ENCODE data around the gene RHPN2.
A peak's percentile ranks its signal among the peaks of the same experiment; 100 is the strongest.
"Not testable (repeated sequence)": the region's sequence is repeated elsewhere in the genome, so short reads cannot be mapped to it uniquely, and the experiment has no call there.

Gene RHPN2

DNA sequence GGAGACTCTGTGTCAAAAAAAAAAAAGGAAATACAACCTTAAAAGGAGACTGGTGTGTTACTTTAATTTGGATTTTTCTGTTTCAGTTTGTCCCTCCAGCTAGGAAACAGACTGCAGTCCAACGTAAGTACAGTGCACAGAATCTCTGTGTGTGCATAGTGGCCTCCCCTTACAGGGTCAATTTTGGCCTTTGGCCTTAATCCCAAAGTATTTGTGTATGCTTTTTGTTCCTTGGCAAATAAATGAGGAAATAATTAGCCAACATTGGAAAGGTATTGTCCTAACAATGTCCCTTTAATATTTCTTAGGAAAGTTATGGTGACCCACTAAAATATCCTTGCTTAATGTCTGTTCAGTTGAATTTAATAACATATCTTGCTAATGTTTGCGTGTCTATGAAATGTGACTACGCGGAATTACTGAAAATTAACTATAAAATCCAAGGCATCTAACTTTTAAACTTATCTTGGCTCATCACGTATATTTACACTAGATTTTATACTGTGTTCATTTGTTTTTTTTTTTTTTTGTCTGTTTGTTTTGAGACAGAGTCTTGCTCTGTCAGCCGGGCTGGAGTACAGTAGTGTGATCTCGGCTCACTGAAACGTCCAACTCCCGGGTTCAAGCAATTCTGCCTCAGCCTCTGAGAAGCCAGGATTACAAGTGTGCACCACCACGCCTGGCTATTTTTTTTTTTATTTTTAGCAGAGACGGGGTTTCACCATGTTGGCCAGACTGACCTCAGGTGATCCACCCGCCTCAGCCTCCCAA lies 39.0 kb downstream of the RHPN2 start:
- not testable (repeated sequence) for DNase-seq

DNA sequence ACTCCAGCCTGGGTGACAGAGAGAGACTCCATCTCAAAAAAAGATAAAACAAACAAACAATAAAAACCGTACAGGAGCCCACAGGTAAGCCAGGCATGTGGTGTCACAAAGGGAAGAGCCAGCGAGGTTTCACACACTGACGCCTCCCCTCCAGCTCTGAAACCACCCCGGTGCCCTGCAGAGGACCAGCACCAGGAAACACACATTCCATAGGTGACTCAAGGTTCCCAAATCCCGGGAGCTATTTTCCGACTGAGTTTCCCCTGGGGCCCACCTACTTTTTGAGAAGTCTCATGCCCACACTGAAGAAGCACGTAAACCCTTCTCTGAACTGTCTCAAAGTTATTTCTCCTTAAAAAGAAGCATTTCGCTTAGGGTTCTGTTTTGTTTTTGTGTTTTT lies 40.3 kb downstream of the RHPN2 start:
- DNase-seq: no peak

DNA sequence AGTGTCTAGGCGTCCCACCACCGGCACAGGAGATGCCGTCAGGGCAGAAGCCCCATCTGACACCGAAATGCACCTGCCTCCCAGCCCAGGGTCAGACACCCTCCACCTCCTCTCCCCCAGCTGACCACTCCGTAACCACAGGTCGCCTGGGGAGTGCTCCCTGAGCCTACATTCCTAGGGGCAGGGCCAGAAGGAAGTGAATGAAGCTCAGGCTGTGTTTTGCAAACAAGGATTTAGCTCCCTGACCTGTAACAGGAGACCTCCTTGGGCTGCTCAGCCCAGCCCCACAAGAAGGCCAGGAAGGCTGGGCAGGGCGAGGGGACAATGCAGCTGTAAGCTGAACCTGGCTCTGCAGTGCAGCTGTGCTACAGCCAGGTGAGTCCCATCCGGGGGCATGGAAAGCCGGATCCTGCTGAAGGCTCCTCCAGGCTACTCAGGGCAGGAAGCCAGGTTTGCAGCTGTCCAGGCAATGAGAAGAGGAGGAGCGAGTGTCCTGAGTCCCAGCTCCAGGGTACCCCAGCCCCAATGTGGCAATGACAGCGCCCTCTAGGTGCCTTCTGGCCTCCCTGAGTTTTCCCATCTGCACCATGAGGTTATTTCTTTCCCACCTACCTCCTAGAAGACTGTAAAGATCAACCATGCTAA lies 42.1 kb downstream of the RHPN2 start:
- no peak for DNase-seq

DNA sequence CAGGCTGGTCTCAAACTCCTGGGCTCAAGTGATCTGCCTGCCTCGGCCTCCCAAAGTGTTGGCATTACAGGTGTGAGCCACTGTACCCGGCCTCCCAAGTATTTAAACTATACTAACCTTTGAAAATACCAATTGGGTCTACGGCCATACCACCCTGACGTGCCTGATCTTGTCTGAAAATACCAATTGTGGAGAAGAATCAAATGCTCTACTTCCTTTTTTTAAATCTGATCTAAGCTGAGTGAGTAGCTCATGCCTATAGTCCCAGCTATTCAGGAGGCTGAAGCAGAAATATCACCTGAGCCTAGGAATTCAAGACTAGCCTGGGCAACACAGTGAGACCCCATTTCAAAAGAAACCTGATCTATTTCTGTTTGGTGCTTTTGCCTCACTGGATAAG lies 53.8 kb downstream of the RHPN2 start:
- DNase-seq: not testable (repeated sequence)

DNA sequence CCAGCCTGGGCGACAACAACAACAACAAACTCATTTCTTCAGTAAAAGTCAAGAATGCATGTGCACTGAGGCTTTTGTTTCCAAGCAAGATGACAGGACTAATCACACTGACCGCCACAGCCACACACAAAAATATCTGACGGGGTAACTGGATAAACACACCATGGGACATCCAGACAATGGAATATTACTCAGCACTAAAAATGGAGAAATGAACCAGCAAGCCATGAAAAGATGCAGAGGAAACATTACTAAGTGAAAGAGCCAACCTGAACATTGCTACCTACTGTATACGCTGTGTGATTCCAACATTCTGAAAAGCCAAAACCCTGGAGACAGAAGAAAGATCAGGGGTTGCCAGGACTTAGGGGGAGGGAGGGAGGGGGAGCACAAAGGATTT lies 56.0 kb downstream of the RHPN2 start:
- no peak for DNase-seq

DNA sequence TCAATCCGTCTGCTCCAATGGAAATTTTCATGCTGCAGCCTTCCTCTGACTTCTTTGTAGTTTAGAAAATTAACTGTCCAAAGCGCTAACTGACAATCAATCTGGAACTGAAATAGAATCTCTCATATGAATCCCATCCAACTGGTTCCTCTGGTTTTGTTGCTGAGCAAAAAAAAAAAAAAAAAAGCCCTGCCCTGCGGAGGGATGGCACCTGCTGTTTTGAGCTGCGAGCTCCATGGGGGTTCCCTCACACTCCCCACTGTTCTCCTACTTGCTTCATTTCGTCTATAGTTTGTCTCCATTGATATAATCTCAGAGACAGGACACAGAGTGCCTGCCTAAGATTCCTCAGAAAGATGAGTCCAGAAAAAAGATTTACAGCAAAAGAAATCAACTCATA lies 59.2 kb downstream of the RHPN2 start:
- DNase-seq: peak in 1 of 2 experiments; percentile 11

DNA sequence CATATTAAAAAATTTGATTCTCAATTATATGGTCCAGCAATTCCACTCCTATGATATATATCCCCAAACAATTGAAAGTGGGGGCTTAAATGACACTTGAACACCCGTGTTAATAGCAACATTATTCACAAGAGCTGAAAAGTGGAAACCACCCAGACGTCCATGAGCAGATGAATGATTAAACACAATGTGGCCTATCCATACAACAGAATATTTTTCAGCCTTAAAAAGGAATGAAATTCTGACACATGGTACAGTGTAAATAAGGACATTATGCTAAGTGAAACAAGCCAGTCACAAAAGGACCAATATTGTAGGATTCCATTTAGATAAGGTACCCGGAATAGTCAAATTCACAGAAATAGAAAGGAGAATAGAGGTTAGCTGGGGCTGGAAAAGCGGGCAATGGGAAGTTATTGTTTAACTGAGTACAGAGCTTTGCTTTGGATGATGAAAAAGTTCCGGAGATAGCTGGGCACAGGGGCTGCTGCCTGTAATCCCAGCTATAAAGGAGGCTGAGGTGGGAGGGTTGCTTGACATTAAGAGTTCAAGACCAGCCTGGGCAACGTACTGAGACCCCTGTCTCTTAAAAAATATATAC lies 61.2 kb downstream of the RHPN2 start:
- DNase-seq: not testable (repeated sequence)

DNA sequence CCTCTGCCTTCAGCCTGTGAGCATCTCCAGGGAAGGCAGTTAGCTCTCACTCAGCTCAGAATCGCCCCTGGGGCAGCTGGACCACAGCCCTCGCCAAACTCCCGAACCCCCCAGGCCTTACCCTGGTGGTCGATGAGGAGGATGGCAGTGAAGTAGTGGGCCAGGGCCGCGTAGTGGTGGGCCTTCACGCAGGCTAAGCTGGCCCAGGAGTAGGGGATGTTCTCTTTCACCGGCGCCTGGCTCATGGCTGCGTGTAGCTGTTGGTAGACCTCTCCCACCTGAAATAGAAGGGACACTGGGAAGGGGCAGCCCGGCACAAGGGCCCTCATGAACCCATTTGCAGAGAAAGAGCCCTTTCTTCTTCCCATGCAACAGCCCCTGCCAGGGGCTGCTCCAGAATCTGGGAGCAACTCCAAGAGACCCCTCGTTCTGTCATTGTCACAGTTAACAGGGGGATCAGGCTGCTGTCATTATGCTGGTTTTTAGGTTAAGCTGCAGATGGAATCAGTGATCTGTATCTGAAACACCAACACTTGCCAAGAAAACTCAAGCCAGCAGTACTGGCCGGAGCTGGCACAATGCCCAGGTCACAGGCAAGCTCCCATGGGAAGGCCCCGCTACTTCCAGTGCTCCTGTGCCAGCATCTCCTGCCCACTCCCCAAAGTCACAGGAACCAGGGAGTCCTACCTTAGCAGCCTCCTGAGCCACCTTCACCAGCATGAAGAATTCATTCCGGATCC lies 62.4 kb downstream of the RHPN2 start:
- DNase-seq: not testable (repeated sequence)

DNA sequence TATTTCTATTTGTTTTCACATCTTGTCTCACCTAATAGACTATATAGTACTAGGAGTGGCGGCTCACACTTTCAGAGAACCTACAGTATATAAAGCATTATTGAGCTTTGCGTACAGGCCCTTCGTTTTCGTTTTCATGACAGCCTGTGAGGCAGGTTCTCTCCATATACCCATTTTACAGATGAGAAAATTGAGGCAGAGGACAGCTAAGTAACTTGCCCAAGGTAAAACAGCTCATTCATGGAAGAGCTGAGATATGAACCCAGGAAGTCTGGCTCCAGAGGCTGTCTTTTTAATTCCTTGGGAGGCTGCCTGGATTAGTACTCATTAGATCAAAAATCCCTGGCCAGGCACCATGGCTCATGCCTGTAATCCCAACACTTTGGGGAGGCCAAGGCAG lies 63.8 kb downstream of the RHPN2 start:
- DNase-seq: no peak

DNA sequence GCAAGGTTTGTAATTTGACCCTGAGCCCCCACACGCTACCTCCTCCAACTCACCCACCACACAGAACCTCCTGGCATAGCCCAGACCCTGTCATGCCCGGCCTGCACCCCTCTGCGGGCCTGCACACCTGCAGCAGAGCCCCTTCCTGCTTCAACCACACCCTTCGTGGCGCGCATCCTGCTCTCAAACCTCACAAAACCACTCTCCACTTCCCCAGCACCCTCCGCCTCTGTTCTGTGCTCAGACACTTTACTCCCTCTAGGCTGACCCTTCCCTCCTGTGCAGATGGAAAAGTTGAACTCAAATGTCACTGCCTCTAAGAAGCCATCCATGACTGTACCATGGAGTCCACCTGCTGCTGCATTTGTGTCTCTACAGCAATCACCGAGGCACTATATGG lies 64.2 kb downstream of the RHPN2 start:
- DNase-seq: no peak

DNA sequence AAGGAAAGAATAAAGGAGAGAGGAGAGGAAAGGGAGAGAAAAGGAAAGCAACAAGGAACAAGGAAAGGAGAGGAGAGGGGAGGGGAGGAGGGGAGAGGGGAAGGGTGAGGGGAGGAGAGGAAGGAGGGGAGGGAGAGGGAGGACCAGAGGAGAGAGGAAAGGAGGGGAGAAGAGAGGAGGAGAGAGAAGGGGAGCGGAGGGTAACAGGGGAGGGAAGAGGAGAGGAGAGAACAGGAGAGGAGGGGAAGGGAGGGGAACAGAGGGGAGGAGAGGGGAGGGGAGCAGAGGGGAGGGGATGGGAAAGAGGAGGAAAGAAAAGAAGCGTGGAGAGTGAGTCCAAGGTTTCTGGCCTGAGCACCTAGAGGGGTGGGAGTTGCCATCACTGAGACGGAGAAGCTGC lies 66.0 kb downstream of the RHPN2 start:
- no peak for DNase-seq

DNA sequence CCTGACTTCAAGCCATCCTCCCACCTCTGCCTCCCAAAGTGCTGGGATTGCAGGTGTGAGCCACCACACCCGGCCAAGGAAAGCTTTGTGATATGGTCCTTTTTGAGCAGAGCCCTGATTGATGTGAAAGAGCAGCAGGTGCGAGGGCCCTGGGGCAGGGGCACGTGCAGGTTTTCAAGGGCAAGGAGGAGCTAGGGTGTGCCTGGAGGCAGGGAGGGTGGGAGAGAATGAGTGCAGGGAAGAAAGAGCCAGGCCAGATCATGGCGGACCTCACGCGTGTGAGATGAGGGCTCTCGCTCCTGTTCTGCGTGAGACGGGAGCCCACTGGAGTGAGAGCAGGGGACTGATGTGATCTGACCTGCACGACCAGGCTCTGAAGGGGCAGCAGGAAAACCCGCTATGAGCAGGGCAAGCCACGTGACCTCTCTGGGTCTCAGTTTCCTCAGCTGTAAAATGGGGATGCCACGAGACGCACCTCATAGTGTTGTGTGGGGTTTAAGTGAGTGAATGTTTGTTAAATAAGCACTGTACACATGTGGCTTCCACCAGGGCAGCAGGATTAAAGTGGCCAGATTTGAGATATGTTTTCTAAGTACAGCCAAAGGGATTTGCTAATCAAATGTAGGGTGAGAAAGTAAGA lies 66.9 kb downstream of the RHPN2 start:
- no peak for DNase-seq

DNA sequence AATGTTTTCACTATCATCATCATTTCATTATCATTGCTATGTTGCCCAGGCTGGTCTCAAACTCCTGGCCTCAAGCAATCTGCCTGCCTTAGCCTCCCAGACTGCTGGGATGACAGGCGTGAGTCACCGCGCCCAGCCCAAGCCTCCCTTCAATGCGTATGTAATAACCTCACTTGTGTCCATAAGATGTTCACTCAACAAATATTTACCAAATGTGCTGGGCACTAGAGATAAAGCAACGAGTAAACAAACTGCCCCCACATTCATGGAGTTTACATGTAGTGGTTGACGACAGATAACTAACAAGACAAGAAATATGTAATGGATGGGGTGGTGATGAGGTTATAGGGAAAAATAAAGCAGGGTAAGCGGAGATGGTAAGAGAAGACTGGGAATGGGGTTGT lies 67.6 kb downstream of the RHPN2 start:
- DNase-seq: not testable (repeated sequence)

DNA sequence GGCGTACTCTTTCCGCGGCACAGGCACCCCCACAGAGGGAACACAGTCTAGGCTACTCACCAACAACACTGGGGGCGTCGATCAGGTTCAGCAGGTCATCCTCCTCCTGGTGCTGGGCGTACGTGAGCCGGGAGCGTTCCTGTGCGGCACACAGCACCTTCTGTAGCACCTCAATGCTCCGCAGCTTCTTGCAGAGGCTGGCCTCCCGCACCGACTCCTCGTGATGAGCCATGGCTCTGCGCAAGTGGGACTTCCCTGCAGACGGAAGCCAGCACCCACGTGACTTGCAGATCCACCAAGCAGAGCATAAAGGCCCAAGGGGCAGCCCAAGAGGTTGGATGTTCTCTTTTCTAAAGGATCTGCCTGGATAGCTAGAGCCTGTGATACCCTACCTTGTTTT lies 68.7 kb downstream of the RHPN2 start:
- DNase-seq: not testable (repeated sequence)

DNA sequence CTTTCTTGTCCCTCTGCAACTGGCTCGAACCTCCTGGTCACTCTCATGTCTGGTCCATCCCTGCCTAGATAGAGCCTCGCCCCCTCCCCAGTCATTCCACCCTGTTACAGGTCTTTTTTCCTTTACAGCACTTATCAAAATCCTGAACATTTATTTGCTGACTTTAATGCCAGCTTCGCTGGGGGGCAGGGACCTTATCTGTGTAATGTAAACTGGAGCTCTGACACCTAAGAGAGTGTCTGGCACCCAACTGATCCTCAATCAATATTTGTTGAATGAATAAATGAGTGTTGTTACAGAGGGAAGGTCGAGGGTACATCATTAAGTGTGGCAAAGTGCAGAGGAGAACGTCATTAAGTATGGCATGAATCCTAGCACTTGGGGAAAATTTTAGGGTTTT lies 76.0 kb downstream of the RHPN2 start:
- no peak for DNase-seq

DNA sequence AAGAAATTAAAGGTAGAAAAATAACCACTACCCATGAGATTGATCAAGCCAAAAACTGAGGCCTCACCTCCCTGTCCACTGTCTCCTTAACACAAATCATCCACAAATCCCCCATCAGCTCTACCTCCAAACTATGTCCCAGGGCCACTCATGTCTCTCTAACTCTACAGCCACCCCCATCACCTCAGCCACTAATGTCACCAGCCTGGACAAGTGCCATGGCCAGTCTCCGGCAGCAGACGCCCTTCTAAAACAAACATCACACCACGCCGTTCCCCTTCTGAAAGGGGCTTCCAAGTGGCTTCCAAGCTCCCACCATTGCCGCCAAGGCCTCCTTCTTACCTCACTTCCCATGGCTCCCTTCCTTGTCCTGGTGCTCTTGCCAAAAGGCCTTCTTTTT lies 76.4 kb downstream of the RHPN2 start:
- DNase-seq: not testable (repeated sequence)

DNA sequence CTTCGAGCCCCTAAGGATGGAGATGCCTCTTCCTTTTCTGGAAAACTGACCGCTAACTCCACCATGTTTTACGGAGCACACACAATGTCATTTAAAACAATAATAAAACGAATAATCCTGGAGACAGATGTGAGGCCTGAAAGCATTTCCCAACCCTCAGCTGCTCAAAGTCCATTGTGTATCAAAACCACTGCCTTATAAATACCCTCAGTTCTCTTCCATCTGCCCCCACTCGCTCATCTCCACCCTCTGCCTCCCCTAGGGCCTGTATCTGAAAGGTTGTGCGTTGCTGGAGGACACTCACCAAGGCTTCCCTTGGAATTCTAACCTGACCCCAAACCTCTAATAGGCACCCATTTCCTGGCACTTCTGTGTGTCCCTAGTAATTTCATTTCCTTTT lies 82.2 kb downstream of the RHPN2 start:
- DNase-seq: not testable (repeated sequence)

DNA sequence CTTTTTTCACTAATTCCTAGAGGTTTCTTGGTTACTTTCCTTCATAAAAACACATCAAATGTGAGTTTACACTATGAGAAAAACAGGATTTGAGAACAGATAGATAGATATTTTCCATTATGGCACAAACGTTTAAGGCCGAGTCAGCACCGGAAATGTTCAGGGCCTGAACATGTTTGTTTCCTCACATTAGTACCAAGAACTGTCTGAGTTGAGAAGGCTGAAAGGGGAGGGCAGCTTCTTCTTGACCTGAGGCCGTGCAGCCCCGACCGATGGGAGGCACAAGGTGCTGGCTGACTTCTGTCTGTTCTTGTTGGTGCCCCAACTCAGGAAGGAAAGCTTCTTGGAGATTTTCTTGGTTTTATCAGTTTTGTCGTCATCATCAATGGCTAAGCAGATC lies 84.9 kb downstream of the RHPN2 start:
- DNase-seq: not testable (repeated sequence)

DNA sequence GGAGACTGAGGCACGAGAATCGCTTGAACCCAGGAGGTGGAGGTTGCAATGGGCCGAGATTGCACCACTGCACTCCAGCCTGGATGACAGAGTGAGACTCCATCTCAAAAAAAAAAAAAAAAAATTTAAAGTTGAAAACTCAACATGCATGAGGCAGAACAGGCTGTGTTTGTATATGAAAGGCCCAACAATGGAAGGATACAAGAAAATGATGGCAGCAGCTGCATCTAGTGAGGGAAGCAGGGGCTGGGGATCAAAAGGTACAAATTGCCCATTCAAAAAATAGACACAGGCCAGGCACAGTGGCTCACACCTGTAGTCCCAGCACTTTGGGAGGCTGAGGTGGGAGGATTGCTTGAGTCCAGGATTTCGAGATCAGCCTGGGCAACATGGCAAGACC lies 86.9 kb downstream of the RHPN2 start:
- DNase-seq: not testable (repeated sequence)

DNA sequence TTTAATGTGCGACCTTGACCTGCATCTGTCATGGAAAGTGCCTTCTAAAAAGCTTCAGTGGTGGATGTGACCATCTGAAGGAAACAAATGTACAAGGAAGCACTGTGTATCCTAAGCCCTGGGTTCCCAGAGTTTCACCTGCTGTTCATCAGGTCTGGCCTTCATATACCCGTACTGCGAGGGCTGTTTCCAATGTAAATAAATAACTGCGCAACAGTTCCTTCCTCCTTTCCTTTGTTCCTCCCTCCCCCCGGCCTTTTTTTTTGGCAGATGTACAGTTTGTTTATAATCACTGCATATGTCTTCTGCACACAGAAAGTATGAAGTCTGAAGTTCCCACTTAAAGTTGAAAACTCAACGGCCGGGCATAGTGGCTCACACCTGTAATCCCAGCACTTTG lies 87.4 kb downstream of the RHPN2 start:
- DNase-seq: no peak

DNA sequence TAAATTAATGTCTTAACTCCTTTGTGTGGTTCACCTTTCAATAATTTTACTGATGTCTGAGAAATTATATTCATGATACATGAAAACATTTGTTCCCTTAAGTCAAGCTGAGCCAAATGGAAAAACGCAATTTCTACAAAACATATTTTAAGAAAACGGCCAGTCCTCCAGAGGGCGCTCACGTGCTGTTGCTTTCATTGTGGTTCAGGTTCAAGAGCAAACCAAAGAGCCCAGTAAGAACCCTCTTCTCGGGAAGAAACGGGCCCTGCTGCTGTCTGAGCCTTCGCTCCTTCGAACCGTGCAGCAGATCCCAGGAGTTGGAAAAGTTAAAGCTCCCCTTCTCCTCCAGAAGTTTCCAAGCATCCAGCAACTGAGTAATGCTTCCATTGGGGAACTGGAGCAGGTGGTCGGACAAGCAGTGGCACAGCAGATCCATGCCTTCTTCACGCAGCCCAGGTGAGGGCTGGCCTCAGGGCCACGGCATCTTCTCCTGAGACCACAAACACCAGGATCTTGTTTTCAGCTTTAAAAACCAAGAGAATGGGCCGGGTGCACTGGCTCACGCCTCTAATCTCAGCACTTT lies 88.4 kb downstream of the RHPN2 start:
- peak; percentile 51 to 60 for DNase-seq

DNA sequence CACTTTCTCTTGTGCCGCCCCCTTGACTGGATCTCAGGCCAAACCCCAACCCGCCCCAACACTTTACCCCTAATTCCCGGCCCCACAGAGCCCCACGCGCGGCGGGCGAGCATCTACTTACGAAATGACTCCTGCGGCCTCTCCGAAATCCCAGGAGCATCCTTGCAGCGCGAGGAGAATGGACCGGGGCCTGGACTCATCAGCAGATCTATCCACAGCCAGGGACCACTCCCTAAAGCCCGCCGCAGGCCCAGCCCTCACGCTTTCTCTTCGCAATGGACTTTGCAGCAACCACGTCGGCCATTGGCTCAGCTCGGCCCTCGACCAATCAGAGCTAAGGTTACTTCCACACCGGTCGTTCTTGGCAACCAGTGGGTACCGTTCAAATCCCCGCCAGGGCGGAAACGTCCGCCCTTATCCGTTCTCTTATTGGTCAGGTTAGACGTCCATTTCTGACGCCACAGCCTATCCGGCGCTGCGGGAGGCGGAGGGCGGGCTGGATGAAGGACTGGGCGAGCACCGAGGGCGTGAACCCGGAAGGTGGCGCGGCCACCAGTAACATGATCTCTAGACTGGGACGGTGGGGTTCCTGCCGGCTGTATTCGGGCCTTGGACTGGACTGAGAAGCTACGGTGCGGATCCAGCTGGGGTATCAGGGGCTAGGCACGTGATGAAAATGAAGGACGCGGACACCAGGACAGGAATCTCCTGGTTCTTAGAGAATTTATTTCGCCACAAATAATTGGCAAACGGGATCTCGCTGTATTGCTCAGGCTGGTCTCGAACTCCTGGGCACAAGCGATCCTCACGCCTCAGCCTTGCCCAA lies 92.8 kb downstream of the RHPN2 start, which contains the start of the genes CEP89 and FAAP24:
Gene CEP89 (minus strand): TSS at position 244 of the 826 bp plus-strand sequence. CDS start 84 bp downstream, at position 160.
Gene FAAP24 (plus strand): TSS at position 528 of the 826 bp plus-strand sequence. CDS start 955 bp downstream, outside the sequence.
- DNase-seq: peak; percentile 99

Measured in NCI-H2081 (cell line).